GM19023 (cell line): ENCODE measurements around the gene GRK2.
A peak's percentile ranks its signal among the peaks of the same experiment; 100 is the strongest.

Experiments used
- ATAC-seq: cut with Tn5 transposase; IDR thresholded peaks from one replicate; pipeline ENCODE4 v1.9.1; 2021; ENCODE audit warnings: mild to moderate bottlenecking, moderate library complexity; ENCODE audit not compliant: unreplicated experiment

Gene GRK2

GRCh38 chr11:67269401-67270255, 3.4 kb downstream of the GRK2 start:
- no peak for ATAC-seq

DNA sequence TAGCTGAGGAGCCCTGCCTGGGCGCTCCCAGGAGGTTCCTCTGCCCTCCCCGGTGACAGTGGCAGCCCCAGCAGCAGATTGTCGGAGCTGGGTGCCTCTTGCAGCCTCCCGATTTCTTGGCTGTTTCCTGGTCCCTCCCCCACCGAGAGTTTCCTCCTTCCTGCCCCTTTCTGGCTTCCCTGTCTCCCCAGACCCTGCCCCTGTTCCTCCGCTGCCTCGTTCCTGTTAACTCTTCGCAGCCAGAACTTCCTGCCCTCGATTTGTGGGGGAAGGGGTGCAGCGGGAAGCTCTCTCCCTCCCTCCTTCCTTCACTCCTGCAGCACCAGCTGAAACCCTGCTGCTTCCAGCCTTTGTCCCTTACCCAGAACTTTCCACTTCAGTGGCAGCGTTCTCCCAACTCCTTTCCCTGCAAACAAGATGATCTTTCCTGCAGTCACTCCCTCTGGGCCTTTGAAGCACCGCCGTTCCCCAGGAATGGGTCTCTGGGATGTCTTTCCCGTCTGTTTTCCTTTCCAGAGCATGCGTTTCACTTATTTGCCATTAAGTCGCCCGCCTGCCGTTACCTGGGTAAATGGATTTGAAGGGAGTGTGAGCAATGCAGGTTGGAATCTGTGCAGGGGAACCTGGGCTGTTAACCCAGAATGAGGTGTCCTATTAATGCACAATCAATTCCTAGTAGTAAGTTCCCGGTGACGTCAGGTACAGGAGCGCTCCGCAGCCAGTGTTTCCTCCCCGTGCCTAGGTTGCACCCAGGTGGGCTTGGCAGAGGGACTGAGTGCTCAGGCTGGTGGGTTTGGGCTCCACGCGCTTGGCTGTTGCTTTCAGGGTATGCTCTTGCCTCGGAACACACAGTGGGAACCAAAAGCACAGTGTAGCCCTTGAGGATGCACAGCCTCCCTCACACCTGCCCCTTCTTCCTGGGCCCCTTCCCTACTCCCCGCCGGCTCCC, 4.3 kb downstream of the GRK2 start:
- no peak for ATAC-seq

- no peak for ATAC-seq
Observed at GRCh38 chr11:67271205-67271540, 4.9 kb downstream of the GRK2 start.

- no peak for ATAC-seq
Observed at GRCh38 chr11:67271541-67272284, 5.4 kb downstream of the GRK2 start.

GRCh38 chr11:67272327-67273259, 6.3 kb downstream of the GRK2 start:
- ATAC-seq = no peak

DNA sequence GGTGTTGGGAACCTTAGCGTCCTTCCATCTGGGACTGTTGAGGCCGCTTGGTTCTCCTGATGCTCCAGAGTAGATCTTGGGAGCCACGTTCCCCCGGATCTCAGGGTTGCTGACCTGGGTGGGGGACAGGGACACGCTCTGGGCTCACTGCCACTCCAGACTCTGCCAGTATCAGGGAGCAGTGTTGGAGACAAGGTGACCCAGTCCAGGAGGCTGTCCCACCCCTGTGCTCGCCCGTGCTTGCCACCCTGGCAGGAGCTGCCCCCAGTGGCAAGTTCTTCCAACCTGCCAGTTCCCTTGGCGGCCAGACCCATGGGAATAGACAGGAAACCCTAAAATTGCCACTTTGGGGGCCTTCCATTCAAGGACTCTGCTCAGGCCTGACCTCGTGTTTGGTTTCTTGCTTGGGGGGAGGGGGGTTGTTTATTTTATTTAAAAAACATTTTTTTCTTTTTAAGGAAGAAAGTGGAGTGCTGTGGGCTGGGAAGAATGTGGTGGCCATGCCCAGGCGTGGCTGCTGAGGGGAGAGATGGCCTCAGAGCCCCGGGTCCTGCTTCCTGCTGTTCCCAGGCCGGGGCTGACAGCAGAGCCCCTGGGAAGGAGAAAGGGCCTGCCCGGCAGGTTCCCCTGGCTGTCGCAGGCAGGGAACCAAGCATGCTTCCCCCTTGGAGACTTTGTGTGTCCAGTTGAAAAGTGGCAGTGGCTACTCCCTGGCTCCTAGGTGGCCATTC, 7.2 kb downstream of the GRK2 start:
- ATAC-seq = no peak

DNA sequence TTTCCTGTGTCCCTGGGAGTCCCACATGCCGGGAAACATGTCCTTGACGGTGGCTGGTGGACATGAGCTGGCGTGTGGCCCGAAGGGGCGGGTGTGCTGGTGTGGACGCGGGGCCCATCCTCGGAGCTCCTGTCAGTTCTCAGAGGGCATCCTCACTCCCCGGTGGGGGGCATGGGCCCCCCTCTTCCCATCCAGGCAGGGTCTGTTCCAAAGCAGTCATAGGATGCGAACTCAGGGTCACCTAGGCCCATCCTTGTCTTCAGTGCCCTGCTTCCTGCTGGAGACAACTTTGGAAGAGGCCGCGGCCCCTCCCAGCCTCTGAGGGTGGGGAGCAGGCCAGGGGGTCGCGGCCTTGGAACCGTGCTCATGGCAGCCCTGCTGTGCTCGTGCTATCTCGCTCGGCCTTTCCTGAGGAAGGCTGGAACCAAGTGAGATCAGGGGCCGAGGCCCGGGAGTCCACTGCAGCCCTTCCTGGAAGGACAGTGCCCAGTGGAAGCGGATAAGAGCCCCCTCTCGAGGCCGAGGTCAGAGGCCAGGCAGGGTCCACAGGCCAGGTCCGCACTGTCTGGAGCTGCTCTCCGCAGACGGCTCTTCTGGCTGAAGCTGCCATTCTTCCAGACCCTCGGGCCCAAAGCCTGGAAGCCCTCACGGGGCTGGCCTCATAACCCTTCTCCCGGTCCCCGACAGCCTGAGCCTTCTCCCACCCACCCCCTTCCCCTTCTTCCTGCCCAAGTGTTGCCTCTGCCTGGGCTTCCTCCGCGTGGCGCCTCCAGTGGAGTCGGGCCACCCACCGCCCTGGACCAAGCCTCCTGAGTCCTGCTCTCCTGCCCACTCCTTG, 8.7 kb downstream of the GRK2 start:
- ATAC-seq = no peak

DNA sequence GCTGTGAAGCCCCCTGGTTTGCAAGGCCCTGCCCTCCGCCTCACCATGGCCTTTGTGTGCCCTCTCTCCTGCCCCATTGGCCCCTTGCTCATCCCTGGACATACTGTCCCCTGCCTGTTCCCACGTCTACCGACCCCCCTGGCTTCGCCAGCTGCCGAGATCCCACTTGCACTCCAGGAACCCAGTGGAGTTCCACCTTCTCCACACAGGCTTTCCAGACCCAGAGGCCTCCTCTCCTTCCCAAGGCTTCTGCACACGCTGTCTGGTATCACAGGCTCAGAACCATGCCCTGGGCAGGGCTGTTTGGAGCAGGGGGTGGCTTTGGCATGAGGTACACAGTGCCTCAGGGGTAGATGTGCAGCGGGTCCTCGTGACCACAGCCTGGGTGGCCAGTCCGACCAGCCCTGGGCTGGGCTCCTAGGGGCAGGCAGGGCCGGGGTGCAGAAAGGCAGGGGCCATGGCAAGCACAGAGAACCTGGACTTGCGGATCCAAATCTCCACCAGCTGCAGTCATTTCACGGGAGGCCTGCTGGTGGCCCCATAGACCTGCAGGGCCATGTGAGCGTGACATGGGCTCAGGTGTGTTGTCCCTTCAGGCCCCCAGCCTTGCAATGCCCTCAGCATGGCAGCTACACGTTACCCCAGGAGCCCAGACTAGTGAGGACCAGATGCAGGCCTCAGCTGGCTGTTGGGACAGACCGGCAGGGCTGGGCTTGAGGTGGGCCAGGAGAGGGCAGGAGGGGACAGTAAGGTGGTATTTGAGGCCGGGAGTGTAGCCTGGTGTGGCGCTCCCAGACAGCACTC, 9.5 kb downstream of the GRK2 start:
- ATAC-seq = no peak

GRCh38 chr11:67276781-67277230, 10.5 kb downstream of the GRK2 start:
- ATAC-seq = peak; percentile 11

DNA sequence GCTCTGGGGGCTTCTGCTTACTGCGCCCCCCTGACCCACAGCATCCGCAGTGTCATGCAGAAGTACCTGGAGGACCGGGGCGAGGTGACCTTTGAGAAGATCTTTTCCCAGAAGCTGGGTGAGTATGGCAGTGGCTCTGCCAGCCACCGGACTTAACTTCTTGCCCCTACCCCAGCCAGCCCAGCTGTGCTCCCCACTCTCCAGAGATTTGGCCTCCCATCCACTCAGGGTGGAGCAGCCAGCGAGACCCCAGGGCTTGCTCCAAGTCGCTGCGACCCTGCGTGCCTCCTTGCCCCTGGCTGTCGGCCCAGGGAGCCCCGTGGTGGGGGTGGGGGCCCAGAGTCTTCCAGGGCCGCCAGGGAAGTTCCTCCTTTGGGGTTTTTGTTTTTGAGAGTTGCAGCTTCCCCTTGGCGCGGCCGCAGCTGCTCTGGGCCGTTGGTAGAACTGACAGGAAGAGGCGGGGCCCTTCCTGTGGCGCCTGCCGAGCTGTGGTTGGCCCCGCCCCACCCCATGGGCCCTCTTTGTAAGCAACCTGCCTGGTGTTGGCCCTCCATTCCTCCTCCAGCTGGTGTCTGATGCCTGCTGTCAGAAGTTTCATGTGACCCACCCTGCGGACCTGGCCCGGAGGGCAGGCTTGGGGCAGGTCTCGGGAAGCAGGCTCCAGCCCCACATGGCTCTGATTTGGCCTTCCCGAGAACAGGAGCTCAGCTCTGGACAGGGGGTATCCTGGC, 11.1 kb downstream of the GRK2 start:
- ATAC-seq = peak; percentile 89

DNA sequence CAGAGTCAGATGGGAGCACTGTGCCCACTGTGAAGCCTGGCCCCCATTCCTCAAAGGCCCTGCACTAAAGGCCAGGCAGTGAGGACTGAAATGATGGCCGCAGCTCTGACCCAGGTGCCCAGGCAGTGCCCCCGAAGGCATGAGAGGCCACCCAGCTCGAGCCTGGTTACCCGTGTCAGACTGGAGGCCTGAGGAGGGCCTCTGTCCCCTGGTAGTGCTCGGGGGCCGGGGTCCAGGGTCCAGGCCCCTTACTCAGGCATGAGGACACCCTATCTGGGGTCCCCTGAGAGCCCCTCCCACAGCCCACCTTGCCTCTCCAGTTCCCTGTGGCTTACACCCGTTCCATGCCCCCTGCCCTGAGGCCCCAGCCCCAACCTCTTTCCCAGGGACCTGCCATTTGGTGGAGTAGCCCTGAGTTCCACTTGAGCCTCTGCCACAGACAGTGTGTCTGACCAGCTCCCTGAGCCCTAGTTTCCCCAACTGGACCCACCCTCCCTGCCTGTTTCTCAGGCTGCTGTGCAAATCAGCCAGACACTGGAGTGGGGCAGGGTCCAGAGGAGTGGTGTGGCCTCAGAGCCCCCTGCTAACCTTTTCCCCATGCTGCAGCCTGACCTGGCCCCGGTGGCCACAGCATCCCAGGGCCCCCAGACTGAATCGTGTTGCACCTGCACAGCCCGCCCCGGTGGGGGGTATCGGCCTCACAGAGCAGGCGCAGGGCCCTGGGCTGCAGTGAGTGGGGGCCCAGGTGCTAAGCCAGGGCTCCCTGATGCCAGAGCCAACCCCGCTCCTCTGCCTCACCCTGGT, 12.1 kb downstream of the GRK2 start:
- no peak for ATAC-seq

DNA sequence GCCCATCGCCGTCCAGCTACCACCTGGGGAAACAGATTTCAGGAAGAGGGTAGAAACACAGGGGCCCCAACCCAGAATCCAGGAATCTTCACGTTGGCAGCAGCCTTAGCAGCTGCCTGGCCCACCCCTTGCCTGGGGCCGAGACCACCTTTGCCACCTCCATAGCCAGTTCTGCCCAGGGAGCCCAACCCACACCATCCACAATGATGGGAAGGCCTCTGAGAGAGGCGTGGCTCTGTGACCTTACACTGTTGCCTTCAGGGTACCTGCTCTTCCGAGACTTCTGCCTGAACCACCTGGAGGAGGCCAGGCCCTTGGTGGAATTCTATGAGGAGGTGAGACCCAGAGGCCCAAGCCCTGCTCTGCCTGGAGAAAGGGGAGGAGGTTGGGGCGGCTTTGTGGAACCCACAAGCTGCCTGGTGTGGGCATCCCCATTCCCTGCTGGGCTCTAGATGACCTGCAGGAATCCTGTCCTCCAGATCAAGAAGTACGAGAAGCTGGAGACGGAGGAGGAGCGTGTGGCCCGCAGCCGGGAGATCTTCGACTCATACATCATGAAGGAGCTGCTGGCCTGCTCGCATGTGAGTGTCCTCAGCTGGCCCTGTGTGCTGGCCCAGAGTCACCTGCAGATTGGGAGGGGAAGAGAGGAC, 12.8 kb downstream of the GRK2 start:
- no peak for ATAC-seq

DNA sequence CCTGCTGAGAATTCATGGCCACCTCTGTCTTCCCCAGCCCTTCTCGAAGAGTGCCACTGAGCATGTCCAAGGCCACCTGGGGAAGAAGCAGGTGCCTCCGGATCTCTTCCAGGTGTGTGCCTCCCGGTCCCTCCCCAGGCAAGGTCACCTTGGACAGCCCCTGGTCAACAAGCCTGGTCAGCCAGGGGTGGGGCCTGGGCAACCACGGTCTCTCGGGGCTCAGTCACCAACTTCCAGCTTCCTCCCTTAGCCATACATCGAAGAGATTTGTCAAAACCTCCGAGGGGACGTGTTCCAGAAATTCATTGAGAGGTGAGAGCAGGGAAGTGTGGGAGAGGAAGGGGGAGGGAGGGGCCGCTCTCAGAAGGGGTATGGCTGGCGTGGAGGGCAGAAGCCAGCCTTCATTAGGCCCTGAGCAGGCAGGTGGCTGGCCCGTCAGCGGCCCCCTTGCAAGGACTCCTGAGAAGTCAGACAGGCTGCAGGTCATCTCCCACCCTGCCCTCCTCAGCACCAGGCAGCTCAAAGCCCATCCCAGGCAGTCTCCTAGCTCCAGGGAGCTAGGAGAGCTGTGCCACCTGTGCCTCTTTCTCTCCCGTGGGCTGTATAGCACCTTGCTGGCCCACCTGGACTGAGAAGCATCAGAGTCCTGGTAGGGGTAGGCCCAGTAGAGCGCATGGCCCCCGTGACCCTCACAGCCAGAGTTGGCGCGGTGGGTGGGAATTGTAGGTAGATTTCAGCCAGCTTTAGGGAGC, 13.5 kb downstream of the GRK2 start:
- ATAC-seq = no peak

GRCh38 chr11:67280341-67280787, 14.1 kb downstream of the GRK2 start:
- ATAC-seq = no peak
